ENCODE results near the gene MCIDAS.

GRCh38 chr5:55220433-55221185, 6.5 kb downstream of the MCIDAS start:
- TF ChIP-seq, protein P1, sequence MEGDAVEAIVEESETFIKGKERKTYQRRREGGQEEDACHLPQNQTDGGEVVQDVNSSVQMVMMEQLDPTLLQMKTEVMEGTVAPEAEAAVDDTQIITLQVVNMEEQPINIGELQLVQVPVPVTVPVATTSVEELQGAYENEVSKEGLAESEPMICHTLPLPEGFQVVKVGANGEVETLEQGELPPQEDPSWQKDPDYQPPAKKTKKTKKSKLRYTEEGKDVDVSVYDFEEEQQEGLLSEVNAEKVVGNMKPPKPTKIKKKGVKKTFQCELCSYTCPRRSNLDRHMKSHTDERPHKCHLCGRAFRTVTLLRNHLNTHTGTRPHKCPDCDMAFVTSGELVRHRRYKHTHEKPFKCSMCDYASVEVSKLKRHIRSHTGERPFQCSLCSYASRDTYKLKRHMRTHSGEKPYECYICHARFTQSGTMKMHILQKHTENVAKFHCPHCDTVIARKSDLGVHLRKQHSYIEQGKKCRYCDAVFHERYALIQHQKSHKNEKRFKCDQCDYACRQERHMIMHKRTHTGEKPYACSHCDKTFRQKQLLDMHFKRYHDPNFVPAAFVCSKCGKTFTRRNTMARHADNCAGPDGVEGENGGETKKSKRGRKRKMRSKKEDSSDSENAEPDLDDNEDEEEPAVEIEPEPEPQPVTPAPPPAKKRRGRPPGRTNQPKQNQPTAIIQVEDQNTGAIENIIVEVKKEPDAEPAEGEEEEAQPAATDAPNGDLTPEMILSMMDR (IDR thresholded peaks at IDR 0.05; ENCODE audit: low read length), result no peak
- TF ChIP-seq EZH2 (IDR thresholded peaks at IDR 0.05; ENCODE audit: borderline replicate concordance, low read length), result no peak

Data from OCI-LY1 (cell line).